Measurements from ENCODE around the gene RAI1.

Gene RAI1

GRCh38 chr17:17822189-17822588 lies 140.9 kb downstream of the RAI1 start:
- H3K18ac ChIP-seq (ENCODE audit: low read length), result peak overlapping the region; percentile 0
- no peak for DNase-seq (ENCODE audit: low spot score)
- no peak overlapping the region for H4K91ac ChIP-seq (ENCODE audit: low read depth, low read length, poor library complexity)
- no peak overlapping the region for H3K4me2 ChIP-seq (ENCODE audit: insufficient read depth, low read length, poor library complexity, severe bottlenecking)
- no peaks in the 10 kb centered on the region for H3K27me3 ChIP-seq (ENCODE audit: control insufficient read depth in 3 of 3, insufficient read depth in 3 of 3, low read depth in 1 of 3, low read length in 3 of 3)
- H2AFZ ChIP-seq (ENCODE audit: low read length), result no peak overlapping the region
- no peak overlapping the region for H3K27ac ChIP-seq (replicated peaks; ENCODE audit: low read length)
- WGBS, 2 donors (ENCODE audit: extremely low coverage in 2 of 2, insufficient read length in 2 of 2, insufficient replicate concordance in 1 of 2), result no CpG with 5 or more reads among the region's 1 CpG
- H3K36me3 ChIP-seq (replicated peaks in 1 of 2; ENCODE audit: control insufficient read depth in 2 of 2, insufficient read depth in 2 of 2, low read length in 2 of 2), result peaks cover 30 to 34% of the 10 kb centered on the region in 2 donors
- no peaks in the 10 kb centered on the region for H3K9me3 ChIP-seq (replicated peaks in 1 of 2; ENCODE audit: control insufficient read depth in 2 of 2, insufficient read depth in 1 of 2, low read depth in 1 of 2, low read length in 2 of 2)
- no peak overlapping the region for H2BK12ac ChIP-seq (ENCODE audit: low read length)
- H3K23ac ChIP-seq (ENCODE audit: low read depth, low read length, poor library complexity), result no peak overlapping the region
- H3K4me3 ChIP-seq (ENCODE audit: low read length in 2 of 2), result no peak overlapping the region
- H3K14ac ChIP-seq (ENCODE audit: low read length), result no peak overlapping the region
- H4K8ac ChIP-seq (ENCODE audit: low read depth, low read length), result no peak overlapping the region
- H2BK15ac ChIP-seq (ENCODE audit: low read length), result no peak overlapping the region
- H3K4ac ChIP-seq (ENCODE audit: low read length), result no peak overlapping the region
- peaks cover 27% of the 10 kb centered on the region for H3K79me1 ChIP-seq (ENCODE audit: low read depth, low read length)
- H3K9ac ChIP-seq (ENCODE audit: low read depth, low read length, poor library complexity), result no peak overlapping the region
- H2AK5ac ChIP-seq (ENCODE audit: low read depth, low read length), result peak overlapping the region; percentile 31
- H2BK120ac ChIP-seq (ENCODE audit: low read depth, low read length), result peak overlapping the region; percentile 0
- peak overlapping the region; percentile 93 for H2BK5ac ChIP-seq (ENCODE audit: low read length)
- H3K4me1 ChIP-seq (ENCODE audit: control insufficient read depth in 2 of 2, insufficient read depth in 1 of 2, low read depth in 1 of 2, low read length in 2 of 2), result peaks cover 40 to 61% of the 10 kb centered on the region in 2 donors

- Histone ChIP-seq H3K4me3 (ENCODE audit: low read length in 2 of 2) (peak overlapping the region in 1 of 2 donors; percentile 54), H3K9ac (ENCODE audit: low read depth, low read length, poor library complexity) (no peak overlapping the region), H3K36me3 (replicated peaks in 1 of 2; ENCODE audit: control insufficient read depth in 2 of 2, insufficient read depth in 2 of 2, low read length in 2 of 2) (peaks cover 25 to 31% of the 10 kb centered on the region in 2 donors), H3K18ac (ENCODE audit: low read length) (peak overlapping the region; percentile 93), H2BK15ac (ENCODE audit: low read length) (peak overlapping the region; percentile 23), H3K4me2 (ENCODE audit: insufficient read depth, low read length, poor library complexity, severe bottlenecking) (peak overlapping the region; percentile 89), H3K27me3 (ENCODE audit: control insufficient read depth in 3 of 3, insufficient read depth in 3 of 3, low read depth in 1 of 3, low read length in 3 of 3) (no peaks in the 10 kb centered on the region), H3K27ac (replicated peaks; ENCODE audit: low read length) (no peak overlapping the region), H2BK12ac (ENCODE audit: low read length) (peak overlapping the region; percentile 12), H2BK120ac (ENCODE audit: low read depth, low read length) (peak overlapping the region; percentile 0), H2AK5ac (ENCODE audit: low read depth, low read length) (peak overlapping the region; percentile 31), H3K14ac (ENCODE audit: low read length) (no peak overlapping the region), H4K8ac (ENCODE audit: low read depth, low read length) (no peak overlapping the region), H3K4me1 (ENCODE audit: control insufficient read depth in 2 of 2, insufficient read depth in 1 of 2, low read depth in 1 of 2, low read length in 2 of 2) (peaks cover 40 to 59% of the 10 kb centered on the region in 2 donors), H2BK5ac (ENCODE audit: low read length) (peak overlapping the region; percentile 93), H3K79me1 (ENCODE audit: low read depth, low read length) (peaks cover 30% of the 10 kb centered on the region), H3K4ac (ENCODE audit: low read length) (no peak overlapping the region), H4K91ac (ENCODE audit: low read depth, low read length, poor library complexity) (no peak overlapping the region), H2AFZ (ENCODE audit: low read length) (no peak overlapping the region), H3K9me3 (replicated peaks in 1 of 2; ENCODE audit: control insufficient read depth in 2 of 2, insufficient read depth in 1 of 2, low read depth in 1 of 2, low read length in 2 of 2) (no peaks in the 10 kb centered on the region), H3K23ac (ENCODE audit: low read depth, low read length, poor library complexity) (no peak overlapping the region)
- DNase-seq (ENCODE audit: low spot score), result no peak
- WGBS, 2 donors (ENCODE audit: extremely low coverage in 2 of 2, insufficient read length in 2 of 2, insufficient replicate concordance in 1 of 2), result no CpG with 5 or more reads among the region's 3 CpGs
Observed at GRCh38 chr17:17822616-17823015, 141.4 kb downstream of the RAI1 start.

DNA sequence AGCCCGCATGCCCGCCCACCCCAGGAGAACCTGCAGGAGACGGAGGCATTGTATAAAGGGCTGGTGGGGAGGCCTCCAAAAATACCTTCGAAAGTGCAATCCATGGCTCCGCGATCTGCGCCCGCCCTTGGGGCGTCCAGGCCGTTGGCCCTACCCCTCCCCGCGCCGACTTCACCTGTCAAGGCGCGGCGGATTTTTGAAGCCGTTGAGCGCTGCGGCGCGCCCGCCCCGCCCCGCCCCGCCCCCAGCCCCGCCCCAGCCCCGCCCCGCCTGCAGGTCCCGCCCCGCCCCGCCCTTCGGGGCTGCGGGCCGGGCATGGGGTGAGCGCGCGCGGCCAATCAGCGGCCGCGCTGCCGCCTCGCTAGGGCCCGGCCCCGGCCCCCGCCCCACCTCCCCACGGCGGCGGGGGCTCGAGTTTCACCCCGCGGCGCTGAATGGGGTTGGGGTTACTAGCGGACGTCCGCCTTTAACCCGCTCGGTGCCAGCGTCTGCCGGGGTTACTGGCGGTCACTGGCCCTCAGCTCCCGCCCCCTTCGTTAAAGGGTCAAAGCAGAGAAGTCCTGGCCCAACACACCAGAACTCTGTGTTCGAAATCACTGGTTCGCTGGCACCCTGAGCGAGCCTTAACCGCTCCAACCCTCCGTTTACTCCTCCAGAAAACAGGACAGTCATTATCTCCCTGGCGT lies 142.3 kb downstream of the RAI1 start:
- peak overlapping the region; percentile 87 for H2AK5ac ChIP-seq (ENCODE audit: low read depth, low read length)
- peak overlapping the region; percentile 93 for H2BK5ac ChIP-seq (ENCODE audit: low read length)
- peaks cover 18 to 23% of the 10 kb centered on the region in 2 donors for H3K36me3 ChIP-seq (replicated peaks in 1 of 2; ENCODE audit: control insufficient read depth in 2 of 2, insufficient read depth in 2 of 2, low read length in 2 of 2)
- peak overlapping the region; percentile 76 for H2BK15ac ChIP-seq (ENCODE audit: low read length)
- peaks cover 35 to 57% of the 10 kb centered on the region in 2 donors for H3K4me1 ChIP-seq (ENCODE audit: control insufficient read depth in 2 of 2, insufficient read depth in 1 of 2, low read depth in 1 of 2, low read length in 2 of 2)
- peak overlapping the region; percentile 68 for H3K27ac ChIP-seq (replicated peaks; ENCODE audit: low read length)
- peak overlapping the region; percentile 78 for H2AFZ ChIP-seq (ENCODE audit: low read length)
- no CpG with 5 or more reads among the region's 69 CpGs for WGBS, 2 donors (ENCODE audit: extremely low coverage in 2 of 2, insufficient read length in 2 of 2, insufficient replicate concordance in 1 of 2)
- peak overlapping the region; percentile 54 for H3K4ac ChIP-seq (ENCODE audit: low read length)
- no peaks in the 10 kb centered on the region for H3K27me3 ChIP-seq (ENCODE audit: control insufficient read depth in 3 of 3, insufficient read depth in 3 of 3, low read depth in 1 of 3, low read length in 3 of 3)
- peak overlapping the region; percentile 54 to 75 for H3K4me3 ChIP-seq (ENCODE audit: low read length in 2 of 2)
- H3K23ac ChIP-seq (ENCODE audit: low read depth, low read length, poor library complexity), result peak overlapping the region; percentile 11
- H2BK120ac ChIP-seq (ENCODE audit: low read depth, low read length), result peak overlapping the region; percentile 75
- DNase-seq (ENCODE audit: low spot score), result peak; percentile 89
- H4K8ac ChIP-seq (ENCODE audit: low read depth, low read length), result no peak overlapping the region
- peak overlapping the region; percentile 44 for H3K9ac ChIP-seq (ENCODE audit: low read depth, low read length, poor library complexity)
- peak overlapping the region; percentile 95 for H3K18ac ChIP-seq (ENCODE audit: low read length)
- H4K91ac ChIP-seq (ENCODE audit: low read depth, low read length, poor library complexity), result peak overlapping the region; percentile 60
- H2BK12ac ChIP-seq (ENCODE audit: low read length), result peak overlapping the region; percentile 53
- peaks cover 34% of the 10 kb centered on the region for H3K79me1 ChIP-seq (ENCODE audit: low read depth, low read length)
- H3K14ac ChIP-seq (ENCODE audit: low read length), result peak overlapping the region; percentile 43
- peak overlapping the region; percentile 89 for H3K4me2 ChIP-seq (ENCODE audit: insufficient read depth, low read length, poor library complexity, severe bottlenecking)
- no peaks in the 10 kb centered on the region for H3K9me3 ChIP-seq (replicated peaks in 1 of 2; ENCODE audit: control insufficient read depth in 2 of 2, insufficient read depth in 1 of 2, low read depth in 1 of 2, low read length in 2 of 2)

DNA sequence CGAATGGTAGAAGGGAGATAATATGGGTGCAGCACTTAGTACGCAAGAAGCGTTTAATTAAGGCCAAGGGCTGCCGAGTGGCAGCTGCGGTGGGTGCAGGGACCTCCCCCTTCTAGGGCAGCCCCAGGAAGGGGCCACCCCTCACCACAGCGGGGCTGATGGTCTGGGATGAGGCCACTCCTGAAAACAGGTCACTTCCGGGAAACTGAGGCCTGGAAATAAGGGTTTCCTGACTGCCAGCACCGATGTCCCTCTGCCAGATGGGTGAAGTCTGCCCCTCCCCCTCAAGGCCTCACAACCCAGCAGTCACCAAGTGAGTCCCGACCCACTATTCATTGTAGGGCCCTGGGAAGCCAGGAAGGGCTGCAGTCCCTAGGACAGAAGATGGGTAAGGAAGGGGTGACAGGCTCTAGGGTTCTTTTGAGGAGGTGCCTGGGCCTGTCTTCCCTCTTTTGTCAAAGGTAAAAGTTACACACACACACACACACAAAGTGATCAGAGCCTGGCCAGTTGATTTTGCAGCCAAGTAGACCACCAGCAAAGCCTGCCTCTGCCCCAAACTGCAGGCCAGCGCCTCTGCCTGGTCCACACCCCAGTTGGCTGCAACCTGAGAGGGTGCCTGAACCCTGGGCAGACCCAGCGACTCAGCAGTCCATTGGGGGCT lies 143.0 kb downstream of the RAI1 start:
- Histone ChIP-seq H3K4me3 (ENCODE audit: low read length in 2 of 2) (peak overlapping the region in 1 of 2 donors; percentile 26), H3K4ac (ENCODE audit: low read length) (peak overlapping the region; percentile 54), H2BK5ac (ENCODE audit: low read length) (peak overlapping the region; percentile 57), H3K4me2 (ENCODE audit: insufficient read depth, low read length, poor library complexity, severe bottlenecking) (peak overlapping the region; percentile 45), H3K36me3 (replicated peaks in 1 of 2; ENCODE audit: control insufficient read depth in 2 of 2, insufficient read depth in 2 of 2, low read length in 2 of 2) (peaks cover 11 to 16% of the 10 kb centered on the region in 2 donors), H4K91ac (ENCODE audit: low read depth, low read length, poor library complexity) (peak overlapping the region; percentile 60), H3K9ac (ENCODE audit: low read depth, low read length, poor library complexity) (peak overlapping the region; percentile 44), H2BK120ac (ENCODE audit: low read depth, low read length) (peak overlapping the region; percentile 75), H2AFZ (ENCODE audit: low read length) (peak overlapping the region; percentile 58), H3K79me1 (ENCODE audit: low read depth, low read length) (peaks cover 34% of the 10 kb centered on the region), H3K27ac (replicated peaks; ENCODE audit: low read length) (peak overlapping the region; percentile 68), H3K18ac (ENCODE audit: low read length) (peak overlapping the region; percentile 95), H3K23ac (ENCODE audit: low read depth, low read length, poor library complexity) (peak overlapping the region; percentile 11), H3K9me3 (replicated peaks in 1 of 2; ENCODE audit: control insufficient read depth in 2 of 2, insufficient read depth in 1 of 2, low read depth in 1 of 2, low read length in 2 of 2) (no peaks in the 10 kb centered on the region), H2BK12ac (ENCODE audit: low read length) (peak overlapping the region; percentile 86), H3K27me3 (ENCODE audit: control insufficient read depth in 3 of 3, insufficient read depth in 3 of 3, low read depth in 1 of 3, low read length in 3 of 3) (no peaks in the 10 kb centered on the region), H3K14ac (ENCODE audit: low read length) (peak overlapping the region; percentile 5), H2AK5ac (ENCODE audit: low read depth, low read length) (peak overlapping the region; percentile 87), H3K4me1 (ENCODE audit: control insufficient read depth in 2 of 2, insufficient read depth in 1 of 2, low read depth in 1 of 2, low read length in 2 of 2) (peaks cover 35 to 56% of the 10 kb centered on the region in 2 donors), H2BK15ac (ENCODE audit: low read length) (peak overlapping the region; percentile 76), H4K8ac (ENCODE audit: low read depth, low read length) (no peak overlapping the region)
- DNase-seq (ENCODE audit: low spot score), result no peak
- no CpG with 5 or more reads among the region's 11 CpGs for WGBS, 2 donors (ENCODE audit: extremely low coverage in 2 of 2, insufficient read length in 2 of 2, insufficient replicate concordance in 1 of 2)

Measured in neuronal stem cell (in vitro differentiated cells).